ENCODE measurements around the gene MLLT3.

MLLT3 gene

GRCh38 chr9:20446248-20446647 lies 176.1 kb downstream of the MLLT3 start:
- TF ChIP-seq, protein P1, sequence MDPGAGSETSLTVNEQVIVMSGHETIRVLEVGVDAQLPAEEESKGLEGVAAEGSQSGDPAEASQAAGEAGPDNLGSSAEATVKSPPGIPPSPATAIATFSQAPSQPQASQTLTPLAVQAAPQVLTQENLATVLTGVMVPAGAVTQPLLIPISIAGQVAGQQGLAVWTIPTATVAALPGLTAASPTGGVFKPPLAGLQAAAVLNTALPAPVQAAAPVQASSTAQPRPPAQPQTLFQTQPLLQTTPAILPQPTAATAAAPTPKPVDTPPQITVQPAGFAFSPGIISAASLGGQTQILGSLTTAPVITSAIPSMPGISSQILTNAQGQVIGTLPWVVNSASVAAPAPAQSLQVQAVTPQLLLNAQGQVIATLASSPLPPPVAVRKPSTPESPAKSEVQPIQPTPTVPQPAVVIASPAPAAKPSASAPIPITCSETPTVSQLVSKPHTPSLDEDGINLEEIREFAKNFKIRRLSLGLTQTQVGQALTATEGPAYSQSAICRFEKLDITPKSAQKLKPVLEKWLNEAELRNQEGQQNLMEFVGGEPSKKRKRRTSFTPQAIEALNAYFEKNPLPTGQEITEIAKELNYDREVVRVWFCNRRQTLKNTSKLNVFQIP (CRISPR knock-in tag; IDR thresholded peaks at IDR 0.05; ENCODE audit: borderline replicate concordance, low read depth): no peak
- TF ChIP-seq RARB (CRISPR knock-in tag; IDR thresholded peaks at IDR 0.05) (no peak), PPARA (CRISPR knock-in tag; IDR thresholded peaks at IDR 0.05; ENCODE audit: borderline replicate concordance) (no peak), ZFP3 (CRISPR knock-in tag; IDR thresholded peaks at IDR 0.05) (no peak), ZNF565 (CRISPR knock-in tag; conservative IDR thresholded peaks at IDR 0.05; ENCODE audit: low read depth) (no peak), ESRRG (CRISPR knock-in tag; IDR thresholded peaks at IDR 0.05) (no peak), ISL1 (CRISPR knock-in tag; IDR thresholded peaks at IDR 0.05) (no peak), GLIS3 (CRISPR knock-in tag; IDR thresholded peaks at IDR 0.05) (no peak), OSR1 (CRISPR knock-in tag; IDR thresholded peaks at IDR 0.05) (no peak), CSRNP3 (CRISPR knock-in tag; IDR thresholded peaks at IDR 0.05) (no peak), ZC3H10 (CRISPR knock-in tag; IDR thresholded peaks at IDR 0.05) (no peak), TOX (CRISPR knock-in tag; IDR thresholded peaks at IDR 0.05; ENCODE audit: borderline replicate concordance) (no peak), SNAI2 (CRISPR knock-in tag; IDR thresholded peaks at IDR 0.05) (no peak), ARNTL (CRISPR knock-in tag; IDR thresholded peaks at IDR 0.05; ENCODE audit: borderline replicate concordance, low read depth) (no peak), ZFP30 (CRISPR knock-in tag; IDR thresholded peaks at IDR 0.05) (no peak), ZNF70 (CRISPR knock-in tag; IDR thresholded peaks at IDR 0.05) (no peak)
- TF ChIP-seq, protein P2, sequence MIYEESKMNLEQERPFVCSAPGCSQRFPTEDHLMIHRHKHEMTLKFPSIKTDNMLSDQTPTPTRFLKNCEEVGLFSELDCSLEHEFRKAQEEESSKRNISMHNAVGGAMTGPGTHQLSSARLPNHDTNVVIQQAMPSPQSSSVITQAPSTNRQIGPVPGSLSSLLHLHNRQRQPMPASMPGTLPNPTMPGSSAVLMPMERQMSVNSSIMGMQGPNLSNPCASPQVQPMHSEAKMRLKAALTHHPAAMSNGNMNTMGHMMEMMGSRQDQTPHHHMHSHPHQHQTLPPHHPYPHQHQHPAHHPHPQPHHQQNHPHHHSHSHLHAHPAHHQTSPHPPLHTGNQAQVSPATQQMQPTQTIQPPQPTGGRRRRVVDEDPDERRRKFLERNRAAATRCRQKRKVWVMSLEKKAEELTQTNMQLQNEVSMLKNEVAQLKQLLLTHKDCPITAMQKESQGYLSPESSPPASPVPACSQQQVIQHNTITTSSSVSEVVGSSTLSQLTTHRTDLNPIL (CRISPR knock-in tag; IDR thresholded peaks at IDR 0.05; ENCODE audit: low read depth): no peak
- TF ChIP-seq, protein P3, sequence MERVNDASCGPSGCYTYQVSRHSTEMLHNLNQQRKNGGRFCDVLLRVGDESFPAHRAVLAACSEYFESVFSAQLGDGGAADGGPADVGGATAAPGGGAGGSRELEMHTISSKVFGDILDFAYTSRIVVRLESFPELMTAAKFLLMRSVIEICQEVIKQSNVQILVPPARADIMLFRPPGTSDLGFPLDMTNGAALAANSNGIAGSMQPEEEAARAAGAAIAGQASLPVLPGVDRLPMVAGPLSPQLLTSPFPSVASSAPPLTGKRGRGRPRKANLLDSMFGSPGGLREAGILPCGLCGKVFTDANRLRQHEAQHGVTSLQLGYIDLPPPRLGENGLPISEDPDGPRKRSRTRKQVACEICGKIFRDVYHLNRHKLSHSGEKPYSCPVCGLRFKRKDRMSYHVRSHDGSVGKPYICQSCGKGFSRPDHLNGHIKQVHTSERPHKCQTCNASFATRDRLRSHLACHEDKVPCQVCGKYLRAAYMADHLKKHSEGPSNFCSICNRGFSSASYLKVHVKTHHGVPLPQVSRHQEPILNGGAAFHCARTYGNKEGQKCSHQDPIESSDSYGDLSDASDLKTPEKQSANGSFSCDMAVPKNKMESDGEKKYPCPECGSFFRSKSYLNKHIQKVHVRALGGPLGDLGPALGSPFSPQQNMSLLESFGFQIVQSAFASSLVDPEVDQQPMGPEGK (CRISPR knock-in tag; IDR thresholded peaks at IDR 0.05; ENCODE audit: borderline replicate concordance): no peak
- TF ChIP-seq, protein P4, sequence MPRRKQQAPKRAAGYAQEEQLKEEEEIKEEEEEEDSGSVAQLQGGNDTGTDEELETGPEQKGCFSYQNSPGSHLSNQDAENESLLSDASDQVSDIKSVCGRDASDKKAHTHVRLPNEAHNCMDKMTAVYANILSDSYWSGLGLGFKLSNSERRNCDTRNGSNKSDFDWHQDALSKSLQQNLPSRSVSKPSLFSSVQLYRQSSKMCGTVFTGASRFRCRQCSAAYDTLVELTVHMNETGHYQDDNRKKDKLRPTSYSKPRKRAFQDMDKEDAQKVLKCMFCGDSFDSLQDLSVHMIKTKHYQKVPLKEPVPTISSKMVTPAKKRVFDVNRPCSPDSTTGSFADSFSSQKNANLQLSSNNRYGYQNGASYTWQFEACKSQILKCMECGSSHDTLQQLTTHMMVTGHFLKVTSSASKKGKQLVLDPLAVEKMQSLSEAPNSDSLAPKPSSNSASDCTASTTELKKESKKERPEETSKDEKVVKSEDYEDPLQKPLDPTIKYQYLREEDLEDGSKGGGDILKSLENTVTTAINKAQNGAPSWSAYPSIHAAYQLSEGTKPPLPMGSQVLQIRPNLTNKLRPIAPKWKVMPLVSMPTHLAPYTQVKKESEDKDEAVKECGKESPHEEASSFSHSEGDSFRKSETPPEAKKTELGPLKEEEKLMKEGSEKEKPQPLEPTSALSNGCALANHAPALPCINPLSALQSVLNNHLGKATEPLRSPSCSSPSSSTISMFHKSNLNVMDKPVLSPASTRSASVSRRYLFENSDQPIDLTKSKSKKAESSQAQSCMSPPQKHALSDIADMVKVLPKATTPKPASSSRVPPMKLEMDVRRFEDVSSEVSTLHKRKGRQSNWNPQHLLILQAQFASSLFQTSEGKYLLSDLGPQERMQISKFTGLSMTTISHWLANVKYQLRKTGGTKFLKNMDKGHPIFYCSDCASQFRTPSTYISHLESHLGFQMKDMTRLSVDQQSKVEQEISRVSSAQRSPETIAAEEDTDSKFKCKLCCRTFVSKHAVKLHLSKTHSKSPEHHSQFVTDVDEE (CRISPR knock-in tag; IDR thresholded peaks at IDR 0.05): no peak
- ATAC-seq: no peak

DNA sequence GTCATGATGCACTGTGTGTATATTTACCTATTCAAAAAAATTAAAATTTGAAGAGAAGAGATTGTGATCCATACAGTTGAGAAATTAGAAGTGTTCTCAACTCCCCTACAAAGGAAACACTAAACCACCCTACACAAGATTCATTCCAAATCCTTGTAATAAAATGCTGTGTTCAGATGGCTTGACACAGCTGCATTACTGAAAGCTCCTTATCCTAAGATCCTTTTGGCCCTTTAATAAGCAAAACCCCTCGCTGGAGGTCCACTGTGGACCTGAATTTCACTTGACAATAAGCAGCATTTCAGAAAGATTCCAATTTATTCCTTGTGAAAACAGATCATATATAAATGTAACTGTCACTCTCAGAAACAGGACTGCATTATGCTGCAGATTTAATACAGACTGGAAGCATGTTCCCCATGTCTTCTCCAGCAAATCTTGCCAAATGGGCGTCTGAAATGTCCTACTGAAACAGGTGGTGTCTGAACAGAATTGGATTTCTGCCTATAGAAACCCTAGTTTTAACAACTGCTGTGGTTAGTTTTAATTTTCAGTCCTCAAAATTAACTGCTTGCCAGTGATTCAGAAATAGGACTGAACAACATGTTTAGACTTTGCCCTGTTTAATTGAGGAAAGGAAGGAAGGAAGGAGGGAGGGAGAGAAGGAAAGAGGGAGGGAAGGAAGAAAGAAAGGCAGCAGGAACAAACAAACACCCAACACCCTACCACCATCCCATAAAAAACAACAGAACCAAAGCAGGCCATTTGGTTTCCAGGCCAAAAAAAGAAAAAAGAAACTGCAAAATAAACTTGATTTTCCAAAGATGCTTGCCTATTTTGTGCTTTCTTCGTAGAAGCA lies 179.6 kb downstream of the MLLT3 start:
- ATAC-seq: no peak
- TF ChIP-seq, protein P3 (CRISPR knock-in tag; IDR thresholded peaks at IDR 0.05; ENCODE audit: borderline replicate concordance): no peak
- TF ChIP-seq ZFP30 (CRISPR knock-in tag; IDR thresholded peaks at IDR 0.05): no peak
- no peak for TF ChIP-seq TOX (CRISPR knock-in tag; IDR thresholded peaks at IDR 0.05; ENCODE audit: borderline replicate concordance)

Measured in SK-N-SH treated with all-trans-retinoic acid at 6 μM for 48 hours (cell line).